H54 (cell line): Measurements from ENCODE around the gene SH3BP4.

Source experiments
- DNase-seq: peaks from one replicate; pipeline ENCODE4 v3.0.0; 2011; ENCODE audit warnings: low spot score, mixed read lengths; ENCODE audit not compliant: insufficient read length
- FAIRE-seq: peaks from 3 replicates; lab custom pipeline; 2011; peaks lifted over from hg19 to GRCh38; lab: Jason Lieb, UNC
- POLR2A ChIP-seq: IDR thresholded peaks from 2 replicates; pipeline ENCODE4 v1.6.1; 2011; ENCODE audit warnings: low read depth, mild to moderate bottlenecking, low read length

Gene SH3BP4

GRCh38 chr2:234978466-234979203, 26.8 kb downstream of the SH3BP4 start:
- no peak for FAIRE-seq
- DNase-seq = peak; percentile 40

GRCh38 chr2:234979204-234980167, 27.7 kb downstream of the SH3BP4 start:
- FAIRE-seq (no peak), DNase-seq (no peak)
- no peak for TF ChIP-seq POLR2A

More at GRCh38 chr2:234978466-234979203, 26.8 kb downstream of the SH3BP4 start:
- TF ChIP-seq POLR2A = no peak

- DNase-seq = no peak
- no peak for FAIRE-seq
- TF ChIP-seq POLR2A = no peak
These were observed 28.8 kb downstream of the SH3BP4 start for GRCh38 chr2:234980451-234981187.

GRCh38 chr2:234981197-234982095, 29.6 kb downstream of the SH3BP4 start:
- FAIRE-seq (peak; percentile 89), DNase-seq (peak; percentile 81)
- 0 out of 2 replicates have a peak, but pooled peaks have one; percentile 18 for TF ChIP-seq POLR2A

GRCh38 chr2:234982096-234982834, 30.4 kb downstream of the SH3BP4 start:
- DNase-seq (no peak), FAIRE-seq (no peak)
- no peak for TF ChIP-seq POLR2A

- DNase-seq = no peak
- TF ChIP-seq POLR2A = no peak
- FAIRE-seq = no peak
These were observed 31.4 kb downstream of the SH3BP4 start for GRCh38 chr2:234983011-234983726.

- FAIRE-seq (no peak), DNase-seq (no peak)
- TF ChIP-seq POLR2A = no peak
These were observed 33.9 kb downstream of the SH3BP4 start for GRCh38 chr2:234985608-234986245.

GRCh38 chr2:234986390-234986789, 34.6 kb downstream of the SH3BP4 start:
- DNase-seq = no peak
- FAIRE-seq = no peak
- TF ChIP-seq POLR2A = no peak

GRCh38 chr2:234986876-234987720, 35.3 kb downstream of the SH3BP4 start:
- no peak for TF ChIP-seq POLR2A
- DNase-seq (no peak), FAIRE-seq (no peak)

- no peak for TF ChIP-seq POLR2A
- FAIRE-seq = no peak
- no peak for DNase-seq
These were observed 35.9 kb downstream of the SH3BP4 start for GRCh38 chr2:234987754-234988153.
